GM18909 (cell line): Measurements from ENCODE around the gene ATF7.

Source experiments
- ATAC-seq: cut with Tn5 transposase; IDR thresholded peaks from one replicate; pipeline ENCODE4 v1.9.1; 2021; ENCODE audit warnings: mild to moderate bottlenecking; ENCODE audit not compliant: unreplicated experiment, poor library complexity

ATF7 gene

DNA sequence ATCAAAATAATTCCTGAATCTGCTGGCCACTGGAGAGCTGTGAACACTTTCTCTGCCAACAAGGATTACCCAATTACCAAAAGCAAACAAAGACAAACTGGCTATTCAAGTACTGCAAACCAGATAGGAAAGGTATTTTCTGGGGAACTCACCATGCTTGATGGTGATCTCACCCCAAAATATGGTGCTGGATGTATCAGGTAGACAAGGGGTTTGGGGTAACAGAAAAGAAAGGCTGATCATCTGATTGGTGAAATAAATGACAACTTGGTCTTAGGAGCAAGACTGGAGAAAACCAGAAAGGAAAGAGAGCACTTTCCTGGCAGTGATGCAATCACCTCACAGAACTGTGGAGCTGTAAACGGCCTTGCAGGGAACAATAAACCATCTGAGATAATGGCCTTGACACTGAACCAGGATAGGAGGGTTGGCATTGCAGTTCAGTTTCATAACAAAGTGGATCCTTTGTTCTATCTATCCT is 87.9 kb downstream of the ATF7 start:
- no peak for ATAC-seq

DNA sequence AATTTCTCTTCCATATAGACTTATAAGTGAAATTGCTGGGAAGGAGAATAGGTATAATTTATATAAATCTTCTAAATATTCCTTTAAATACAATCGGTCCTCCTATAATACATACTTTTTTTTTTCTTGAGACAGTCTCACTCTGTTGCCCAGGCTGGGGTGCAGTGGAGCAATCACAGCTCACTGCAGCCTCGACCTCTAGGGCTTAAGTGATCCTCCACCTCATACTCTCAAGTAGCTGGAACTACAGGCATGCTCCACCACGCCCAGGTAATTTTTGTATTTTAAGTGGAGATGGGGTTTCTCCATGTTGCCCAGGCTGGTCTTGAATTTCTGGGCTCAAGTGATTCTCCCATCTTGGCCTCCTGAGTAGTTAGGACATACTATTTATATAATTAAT is 89.2 kb downstream of the ATF7 start:
- no peak for ATAC-seq

- no peak for ATAC-seq
These were observed 92.7 kb downstream of the ATF7 start for GRCh38 chr12:53533471-53533870.

DNA sequence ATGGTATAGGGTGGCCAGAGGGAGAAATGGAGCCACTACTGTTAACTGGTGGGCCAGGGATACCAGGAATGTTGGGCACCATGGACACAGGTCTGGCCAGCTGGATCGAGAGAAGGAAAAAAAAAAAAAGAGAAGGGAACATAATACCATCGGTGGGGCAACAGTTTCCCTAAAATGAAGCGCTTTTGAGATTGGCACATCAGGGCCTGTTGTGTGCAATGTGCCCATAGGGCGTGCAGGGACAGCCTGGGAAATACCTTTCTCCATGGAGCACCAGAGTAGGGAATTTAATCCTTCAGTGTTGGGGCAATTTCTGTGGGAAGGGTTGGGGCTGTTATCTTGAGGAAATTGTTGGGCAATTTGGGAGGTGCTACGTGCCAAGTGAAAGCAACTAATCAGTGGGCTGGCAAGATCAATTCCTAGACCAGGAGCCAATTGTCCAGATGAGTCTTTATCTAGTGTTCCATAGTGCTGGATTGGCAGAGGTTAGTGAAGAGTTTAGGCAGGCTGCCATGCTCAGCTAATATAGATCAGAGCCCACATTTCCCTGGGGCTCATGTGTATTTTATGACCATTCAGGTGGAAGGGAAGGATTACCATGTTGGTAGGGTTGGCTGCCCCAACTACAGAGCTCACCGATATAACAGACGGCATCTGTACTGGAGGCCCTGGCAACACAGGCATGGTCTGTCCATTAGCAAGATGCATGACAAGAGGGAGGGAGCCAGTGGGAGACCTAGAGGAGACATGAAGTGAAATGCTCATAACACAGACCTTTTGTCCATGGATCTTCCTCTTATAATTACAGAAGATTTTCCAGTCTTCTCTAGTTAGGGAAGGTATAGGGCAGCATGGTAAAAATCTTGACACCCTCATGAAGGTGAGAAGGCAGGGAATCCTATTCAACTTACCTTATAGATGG is 93.4 kb downstream of the ATF7 start:
- no peak for ATAC-seq

- ATAC-seq, result no peak
These were observed 94.2 kb downstream of the ATF7 start for GRCh38 chr12:53532021-53532420.

DNA sequence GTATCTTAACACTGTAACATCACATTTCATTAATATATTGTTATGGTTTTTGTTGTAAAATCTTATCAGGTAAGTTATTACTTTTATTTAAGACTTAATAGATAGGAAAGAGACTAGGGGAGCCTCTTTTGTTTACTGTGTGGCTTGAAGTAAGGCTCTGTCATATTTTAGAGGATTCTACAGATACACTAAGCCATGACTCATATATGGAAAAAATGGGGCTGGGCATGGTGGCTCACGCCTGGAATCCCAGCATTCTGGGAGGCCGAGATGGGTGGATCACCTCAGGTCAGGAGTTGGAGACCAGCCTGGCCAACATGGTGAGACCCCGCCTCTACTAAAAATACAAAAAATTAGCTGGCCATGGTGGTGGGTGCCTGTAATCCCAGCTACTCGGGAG is 95.3 kb downstream of the ATF7 start:
- no peak for ATAC-seq

GRCh38 chr12:53530061-53530460 is 96.1 kb downstream of the ATF7 start:
- ATAC-seq, result no peak

- no peak for ATAC-seq
These were observed 101.7 kb downstream of the ATF7 start for GRCh38 chr12:53524476-53524875.

DNA sequence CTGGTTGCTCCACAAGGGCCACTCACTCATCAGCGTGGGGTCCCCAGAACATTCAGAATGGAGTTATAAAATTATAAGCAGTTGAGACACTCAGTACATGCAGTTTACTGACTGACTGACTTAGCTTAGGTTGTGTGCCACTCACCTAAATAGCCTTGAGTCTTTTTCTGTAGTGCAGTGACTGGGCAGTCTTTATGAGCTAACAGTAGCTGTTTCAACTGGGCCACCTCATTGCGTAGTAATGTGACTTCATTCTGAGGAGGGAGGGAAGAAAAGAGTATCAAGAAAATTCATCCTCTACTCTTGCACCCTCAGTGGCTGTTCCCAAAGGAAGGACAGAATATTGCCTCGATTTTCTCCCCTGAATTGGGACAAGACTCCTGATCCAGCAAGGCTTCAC is 103.1 kb downstream of the ATF7 start:
- ATAC-seq, result no peak

- ATAC-seq, result no peak
These were observed 107.8 kb downstream of the ATF7 start for GRCh38 chr12:53518381-53518780.

DNA sequence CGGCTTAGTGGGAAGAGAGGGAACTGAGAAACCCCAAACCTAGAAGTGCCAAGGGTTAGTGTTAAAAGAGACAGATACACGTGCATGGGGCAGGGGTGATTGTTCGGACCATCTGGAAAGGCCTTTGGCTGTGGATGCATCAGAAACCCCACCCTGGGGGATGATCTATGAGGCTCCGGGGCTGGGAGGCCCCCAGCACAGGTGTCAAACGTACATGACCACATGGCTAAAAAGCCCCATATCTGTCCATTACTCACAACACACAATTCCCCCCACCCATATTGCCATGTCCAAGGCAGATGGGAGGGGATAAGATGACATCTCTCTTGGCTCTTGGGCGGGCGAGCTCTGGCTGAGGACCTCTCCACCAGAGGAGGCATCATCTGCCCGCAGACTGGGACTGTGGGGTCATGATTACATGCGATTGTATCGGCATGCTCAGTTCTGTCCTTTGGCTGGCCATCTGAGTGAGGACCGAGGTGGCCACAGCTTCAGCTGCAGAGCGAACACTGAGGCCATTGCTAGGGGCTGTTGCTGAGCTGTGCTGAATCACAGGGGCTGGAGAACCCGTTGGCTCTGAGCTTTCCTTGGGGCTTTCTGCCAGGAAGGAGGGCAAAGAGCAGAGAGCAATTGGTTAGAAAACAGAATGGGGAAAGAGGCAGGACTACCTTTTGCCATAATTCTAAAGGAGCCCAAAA is 109.3 kb downstream of the ATF7 start:
- no peak for ATAC-seq

DNA sequence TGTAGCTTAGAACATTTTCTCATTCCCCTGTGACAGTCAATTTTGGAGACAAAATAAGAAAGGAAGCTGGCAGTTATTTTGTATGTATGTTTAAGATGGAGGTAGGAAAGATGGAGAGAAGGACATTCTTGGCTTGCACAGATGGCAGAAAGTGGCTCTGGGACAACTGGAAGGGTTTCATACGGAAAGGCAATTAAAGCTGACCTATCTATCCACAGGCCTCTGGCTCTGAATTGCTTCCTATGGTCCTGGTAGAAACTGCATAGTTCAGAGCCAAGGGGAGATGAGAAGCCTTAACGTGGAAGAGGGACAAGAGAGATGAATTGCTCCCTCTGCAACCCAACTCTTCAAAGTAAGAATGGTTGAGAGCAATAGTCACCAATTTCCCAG is 110.9 kb downstream of the ATF7 start:
- ATAC-seq, result no peak

DNA sequence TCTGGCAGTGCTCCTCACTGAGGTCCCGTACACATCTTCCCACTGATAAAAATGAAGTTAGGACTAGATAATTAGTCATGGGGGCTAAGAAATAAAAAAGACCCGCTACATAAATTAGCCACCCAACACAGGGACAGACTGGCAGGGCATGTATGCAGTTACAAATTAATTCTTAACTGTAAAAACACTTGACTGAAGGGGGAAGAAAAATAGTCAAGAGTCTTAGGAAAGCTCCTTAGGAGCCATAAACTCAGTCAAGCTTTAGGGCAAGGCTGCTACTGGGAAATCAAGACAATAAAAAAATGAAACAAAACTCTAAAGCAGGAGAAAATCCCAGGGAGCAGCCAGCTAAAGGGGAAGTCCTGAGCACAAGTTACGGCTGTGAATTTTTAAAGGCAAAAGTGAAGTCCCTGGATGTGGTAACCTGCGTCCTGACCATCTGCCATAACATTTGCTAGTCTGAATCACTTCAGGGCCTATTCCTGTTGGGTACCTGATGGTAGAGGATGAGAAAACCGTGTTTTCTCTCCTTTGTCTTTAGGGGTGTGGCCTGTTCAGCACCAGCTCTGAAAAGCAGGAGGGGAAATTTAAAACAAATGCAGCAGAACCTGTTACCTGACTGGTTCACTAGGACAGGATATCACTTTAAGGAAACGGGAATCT is 111.4 kb downstream of the ATF7 start:
- ATAC-seq, result no peak

DNA sequence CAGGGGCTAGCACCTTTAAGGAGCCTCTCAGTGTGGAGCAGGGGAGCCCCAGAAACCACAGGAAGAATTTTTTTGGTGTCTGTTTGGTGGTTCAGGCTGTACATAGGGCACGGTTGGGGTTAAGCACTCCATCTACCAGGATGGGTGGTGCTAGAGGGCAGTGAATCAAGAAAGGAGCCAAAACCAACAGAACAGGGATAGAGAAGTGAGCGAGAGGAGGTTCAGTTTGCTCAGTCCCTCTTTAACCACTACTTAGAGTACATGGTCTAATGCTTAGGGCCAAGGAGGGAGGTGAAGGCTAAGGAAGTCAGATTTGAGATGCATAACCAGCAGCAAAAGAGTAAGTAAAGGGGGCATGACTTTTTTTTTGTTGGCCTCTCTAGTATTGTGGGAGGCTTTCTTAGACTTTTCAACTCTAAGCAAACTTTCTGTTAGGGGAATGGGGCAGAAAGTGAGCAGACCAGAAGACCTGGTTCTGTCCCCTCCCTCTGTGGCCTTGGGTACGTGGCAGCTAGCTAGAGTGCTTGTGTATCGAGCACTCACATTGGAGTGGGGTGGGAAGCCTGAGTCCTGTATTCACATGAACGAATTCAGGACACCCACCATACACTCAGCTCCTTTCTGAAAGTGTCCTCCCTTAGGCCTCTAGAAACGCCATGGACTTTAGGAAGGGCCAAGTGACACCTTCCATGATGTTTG is 112.3 kb downstream of the ATF7 start:
- ATAC-seq, result no peak

DNA sequence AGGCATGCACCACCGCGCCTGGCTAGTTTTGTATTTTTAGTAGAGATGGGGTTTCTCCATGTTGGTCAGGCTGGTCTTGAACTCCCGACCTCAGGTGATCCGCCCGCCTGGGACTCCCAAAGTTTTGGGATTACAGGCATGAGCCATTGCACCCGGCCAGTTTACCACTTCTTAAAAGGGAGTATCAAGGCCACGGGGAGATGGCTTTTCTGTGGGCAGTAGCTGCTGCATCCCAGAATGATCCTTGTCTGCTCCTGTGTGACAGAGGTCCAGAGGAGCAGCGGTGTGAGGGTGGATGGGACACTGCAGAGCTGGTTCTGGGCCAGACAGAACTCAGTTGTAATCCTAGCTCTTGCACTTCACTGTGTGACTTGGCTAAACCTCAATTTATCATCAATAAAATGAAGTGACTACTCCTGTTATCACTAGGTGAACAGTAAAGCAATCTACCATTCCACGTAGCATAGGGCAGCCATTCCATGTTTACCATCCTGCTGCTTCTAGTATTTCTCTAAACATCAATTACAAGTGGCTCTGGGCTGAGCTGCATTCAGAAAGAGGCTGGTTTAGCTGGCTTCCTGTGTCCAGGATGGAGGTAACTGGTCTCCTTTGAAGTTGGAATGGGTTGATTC is 115.9 kb downstream of the ATF7 start:
- no peak for ATAC-seq

DNA sequence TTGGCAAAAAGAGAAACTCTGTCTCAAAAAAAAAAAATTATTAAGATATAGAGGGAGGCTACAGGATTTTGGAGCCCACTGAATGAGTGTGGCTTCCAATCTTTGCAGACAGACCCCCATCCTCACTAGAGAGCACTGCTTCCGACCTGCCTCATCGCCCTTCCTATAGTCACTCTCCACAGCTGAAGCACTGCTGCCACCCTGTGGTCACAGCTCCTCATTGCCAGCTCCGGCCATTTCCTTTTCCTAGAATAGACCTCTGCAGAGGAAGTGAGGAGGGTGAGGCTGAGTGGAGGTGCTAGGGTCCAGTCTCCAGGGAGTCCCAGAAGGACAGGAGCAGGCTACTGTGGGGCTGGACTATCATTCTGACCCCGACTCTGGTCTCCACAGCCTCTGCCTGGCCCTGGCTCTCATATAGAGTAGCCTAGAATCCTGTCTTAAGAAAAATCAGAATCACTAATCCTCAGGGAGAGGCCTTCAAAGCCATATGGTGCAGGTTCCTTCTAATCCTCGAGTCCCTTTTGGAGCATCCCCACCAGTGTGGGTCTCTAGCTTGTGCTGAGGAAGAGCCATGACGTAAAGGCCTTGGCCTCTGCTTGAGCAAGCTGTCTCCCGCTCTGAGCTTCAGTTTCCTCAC is 117.5 kb downstream of the ATF7 start:
- peak; percentile 89 for ATAC-seq

DNA sequence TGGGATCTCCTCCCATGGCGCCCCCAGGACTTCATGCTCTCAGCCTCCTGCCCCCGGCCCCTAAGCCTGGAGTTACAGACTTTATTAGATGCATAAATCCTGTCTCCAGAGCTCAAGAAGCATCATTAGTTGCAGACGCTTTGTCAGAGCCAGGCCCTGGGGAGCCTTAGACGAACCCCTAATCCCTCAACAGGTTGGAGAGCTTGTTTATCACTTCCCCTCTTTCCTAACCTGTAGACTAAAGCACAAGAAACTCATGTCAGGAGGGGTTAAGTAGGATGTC is 118.6 kb downstream of the ATF7 start:
- no peak for ATAC-seq

DNA sequence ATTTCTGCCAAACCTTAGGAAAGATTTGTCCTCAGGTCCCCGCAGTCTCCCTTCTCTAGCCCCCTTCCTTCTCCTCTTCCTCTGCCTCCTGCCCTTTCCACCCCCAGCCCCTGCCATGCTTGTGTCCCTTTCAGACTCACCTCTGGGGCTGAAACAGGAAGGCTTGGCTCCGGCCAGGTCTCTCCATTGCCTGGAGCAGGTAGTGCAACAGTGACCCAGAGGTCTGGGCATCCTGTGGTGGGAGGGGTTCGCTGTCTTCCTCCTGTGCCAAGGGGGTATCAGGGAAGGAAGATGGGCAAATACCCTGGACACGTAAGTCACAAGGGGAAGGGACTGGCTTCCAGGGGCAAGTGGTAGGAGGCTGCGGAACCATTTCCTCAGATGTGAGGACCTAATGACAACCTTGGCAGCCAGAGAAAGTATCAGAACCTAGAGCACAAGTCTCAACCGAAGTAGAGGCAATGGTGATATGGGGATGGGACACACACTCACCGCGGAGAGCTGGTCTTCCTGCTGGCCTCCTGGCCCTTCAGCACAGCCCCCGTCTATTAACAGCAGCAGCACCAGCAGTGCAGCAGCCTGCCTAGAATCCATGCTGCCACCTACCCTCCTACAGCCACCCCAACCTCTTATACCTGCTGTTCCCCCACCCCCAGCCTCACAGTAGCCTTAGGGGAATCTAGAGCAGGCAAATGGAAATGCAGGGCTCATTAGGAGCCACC is 119.1 kb downstream of the ATF7 start, which contains the start of gene NPFF:
TSS of gene NPFF (minus strand) at position 604 of the 722 bp plus-strand sequence. CDS start at position 594, 10 bp downstream.
- ATAC-seq, result no peak

GRCh38 chr12:53506450-53506785 is 119.8 kb downstream of the ATF7 start:
- no peak for ATAC-seq
